ENCODE results near the gene PACSIN3.

DNA sequence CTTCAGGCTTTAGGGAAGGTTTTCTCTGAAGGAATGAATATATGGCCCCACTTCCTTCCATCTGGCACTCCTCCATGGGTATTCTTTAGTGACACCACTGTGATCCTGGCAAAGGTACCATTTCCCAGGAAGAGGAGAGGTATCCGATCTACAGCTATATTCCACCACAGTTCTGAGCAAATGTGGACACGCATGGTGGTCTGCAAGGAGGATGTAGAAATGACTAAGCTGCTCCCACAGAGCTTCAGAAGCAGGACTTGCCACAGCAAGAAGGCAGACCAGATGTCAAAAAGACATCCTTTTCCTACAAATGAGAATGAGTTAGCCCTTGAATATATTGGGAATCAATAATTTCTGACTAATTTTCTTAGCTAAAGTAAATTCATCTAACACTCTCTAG is 55.1 kb downstream of the PACSIN3 start:
- TF ChIP-seq EZH2 (IDR thresholded peaks at IDR 0.05; ENCODE audit: borderline replicate concordance, low read length): no peak
- TF ChIP-seq, protein P1, sequence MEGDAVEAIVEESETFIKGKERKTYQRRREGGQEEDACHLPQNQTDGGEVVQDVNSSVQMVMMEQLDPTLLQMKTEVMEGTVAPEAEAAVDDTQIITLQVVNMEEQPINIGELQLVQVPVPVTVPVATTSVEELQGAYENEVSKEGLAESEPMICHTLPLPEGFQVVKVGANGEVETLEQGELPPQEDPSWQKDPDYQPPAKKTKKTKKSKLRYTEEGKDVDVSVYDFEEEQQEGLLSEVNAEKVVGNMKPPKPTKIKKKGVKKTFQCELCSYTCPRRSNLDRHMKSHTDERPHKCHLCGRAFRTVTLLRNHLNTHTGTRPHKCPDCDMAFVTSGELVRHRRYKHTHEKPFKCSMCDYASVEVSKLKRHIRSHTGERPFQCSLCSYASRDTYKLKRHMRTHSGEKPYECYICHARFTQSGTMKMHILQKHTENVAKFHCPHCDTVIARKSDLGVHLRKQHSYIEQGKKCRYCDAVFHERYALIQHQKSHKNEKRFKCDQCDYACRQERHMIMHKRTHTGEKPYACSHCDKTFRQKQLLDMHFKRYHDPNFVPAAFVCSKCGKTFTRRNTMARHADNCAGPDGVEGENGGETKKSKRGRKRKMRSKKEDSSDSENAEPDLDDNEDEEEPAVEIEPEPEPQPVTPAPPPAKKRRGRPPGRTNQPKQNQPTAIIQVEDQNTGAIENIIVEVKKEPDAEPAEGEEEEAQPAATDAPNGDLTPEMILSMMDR (IDR thresholded peaks at IDR 0.05; ENCODE audit: low read length): no peak

All from OCI-LY1 (cell line).